GM18526 (cell line): ENCODE measurements around the gene TUNAR.

Experiments
- POLR2A ChIP-seq: IDR thresholded peaks from 3 replicates; pipeline ENCODE4 v1.6.1; 2011; ENCODE audit not compliant: insufficient read length; ENCODE audit errors: extremely low read depth

Gene TUNAR

GRCh38 chr14:95931384-95931783, 54.8 kb downstream of the TUNAR start:
- no peak for TF ChIP-seq POLR2A

DNA sequence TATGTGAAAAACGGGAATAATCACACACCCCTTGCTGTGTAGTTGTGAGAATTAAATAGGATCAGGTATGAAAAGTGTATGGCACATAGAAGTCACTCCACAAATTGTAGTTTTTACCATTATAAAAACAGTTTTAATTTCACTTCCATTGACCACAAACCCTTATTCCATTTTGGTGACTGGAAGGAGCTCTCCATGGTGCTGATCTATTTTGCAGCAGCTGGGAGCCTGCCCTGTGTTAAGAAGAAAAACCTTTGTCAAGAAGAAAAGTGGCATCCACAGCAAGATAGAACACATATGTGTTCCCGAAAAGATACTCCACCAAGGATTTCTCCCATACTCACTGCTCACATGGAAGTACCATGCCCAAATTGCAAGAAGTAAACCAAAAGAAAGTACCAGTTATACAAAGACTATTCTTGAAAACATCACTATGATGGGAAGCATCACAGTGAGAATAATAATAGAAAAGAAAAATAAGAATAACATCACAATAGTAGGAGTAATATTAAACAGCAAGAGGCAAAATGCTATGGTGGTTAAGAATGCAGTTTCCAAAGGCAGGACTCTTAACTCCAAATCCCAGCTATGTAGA, 58.7 kb downstream of the TUNAR start:
- no peak for TF ChIP-seq POLR2A

- TF ChIP-seq POLR2A: no peak
Observed at GRCh38 chr14:95936041-95936440, 59.4 kb downstream of the TUNAR start.

DNA sequence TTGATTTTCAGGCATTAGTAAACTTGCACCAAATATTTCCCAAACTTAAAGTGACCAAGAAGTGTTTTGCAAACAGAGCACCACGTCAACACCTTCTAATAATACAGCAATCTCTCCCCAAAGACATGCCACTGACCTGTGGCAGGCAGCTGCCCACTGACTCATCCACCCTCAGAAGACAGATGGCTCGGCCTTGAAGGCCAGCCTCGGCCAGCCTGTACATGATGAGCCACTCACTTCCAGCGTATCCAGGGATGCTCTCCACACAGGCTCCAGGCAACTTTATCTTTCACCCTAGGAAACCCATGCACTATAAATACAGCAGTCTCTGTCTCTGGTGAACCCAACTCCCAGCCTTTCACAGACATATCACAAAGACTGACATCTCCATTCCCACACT, 62.7 kb downstream of the TUNAR start:
- TF ChIP-seq POLR2A: no peak

DNA sequence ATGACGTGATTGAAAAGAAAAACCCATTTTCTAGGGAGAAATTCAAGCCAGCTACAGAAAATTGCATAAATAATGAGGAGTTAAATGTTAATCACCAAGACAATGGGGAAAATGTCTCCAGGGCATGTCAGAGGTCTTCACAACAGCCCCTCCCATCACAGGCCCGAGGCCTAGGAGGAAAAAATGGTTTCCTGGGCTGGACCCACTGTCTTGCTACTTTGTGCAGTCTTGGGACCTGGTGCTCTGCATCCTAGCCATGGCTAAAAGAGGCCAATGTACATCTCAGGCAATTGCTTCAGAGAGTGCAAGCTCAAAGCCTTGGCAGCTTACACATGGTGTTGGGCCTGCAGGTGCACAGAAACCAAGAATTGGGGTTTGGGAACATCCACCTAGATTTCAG, 65.3 kb downstream of the TUNAR start:
- TF ChIP-seq POLR2A: no peak

DNA sequence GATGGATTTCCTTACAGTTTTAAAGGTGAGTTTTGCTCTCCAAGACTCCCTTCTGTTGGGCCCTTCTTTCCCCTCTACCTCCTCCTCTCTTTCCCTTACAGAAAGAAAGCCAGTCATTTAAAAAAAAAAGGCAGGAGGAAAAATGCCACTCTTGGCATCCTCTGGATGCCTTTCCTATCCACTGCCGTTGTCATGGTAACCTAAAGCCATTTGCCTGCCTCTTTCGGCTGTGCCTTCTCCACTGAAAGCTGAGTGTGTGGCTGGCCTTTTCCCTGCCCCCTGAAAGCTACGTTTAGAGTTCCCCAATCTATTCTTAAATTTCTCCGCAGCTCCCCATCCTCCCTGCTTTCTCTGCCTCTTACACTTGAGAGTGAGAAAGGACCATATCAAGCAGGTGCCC, 67.1 kb downstream of the TUNAR start:
- no peak for TF ChIP-seq POLR2A

DNA sequence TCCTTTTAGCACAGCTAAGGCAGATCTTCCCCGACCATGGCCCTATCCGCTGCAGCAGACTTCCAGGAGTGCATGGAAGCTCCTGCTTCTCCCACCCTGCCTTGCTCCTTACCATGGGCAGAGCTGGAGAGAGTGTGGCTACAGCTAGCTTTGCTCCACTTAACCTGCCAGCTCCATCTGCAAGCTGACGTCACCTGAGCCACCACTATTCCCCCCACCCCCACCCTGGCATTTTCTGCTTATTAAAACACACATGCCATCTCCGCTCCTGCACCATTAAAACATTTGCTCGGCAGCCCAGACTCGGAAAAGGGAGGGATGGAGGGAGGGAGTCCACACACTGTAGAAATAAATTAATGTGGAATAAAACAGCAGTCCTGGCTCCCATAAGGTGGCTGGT, 67.8 kb downstream of the TUNAR start:
- TF ChIP-seq POLR2A: no peak

GRCh38 chr14:95946867-95947266, 70.2 kb downstream of the TUNAR start:
- no peak for TF ChIP-seq POLR2A

DNA sequence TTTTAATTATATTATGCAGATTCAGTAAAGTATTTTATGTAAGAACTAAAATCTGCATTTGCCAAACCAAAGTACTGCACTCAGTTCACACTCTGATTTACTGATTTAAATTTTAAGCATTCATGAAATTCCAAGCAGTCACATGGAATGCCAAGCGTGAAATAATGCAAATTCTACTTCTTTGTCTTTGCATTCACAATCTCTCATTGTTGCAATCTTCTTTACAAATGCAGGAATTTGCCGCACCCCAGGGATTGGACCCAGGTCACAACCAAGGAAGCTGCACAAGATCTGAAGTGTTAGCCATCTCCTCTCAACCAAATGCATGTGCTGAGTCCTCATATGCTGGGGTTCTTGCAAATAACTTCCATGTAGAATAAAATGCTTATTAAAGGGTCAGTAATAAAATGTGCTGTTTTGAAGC, 71.9 kb downstream of the TUNAR start:
- no peak for TF ChIP-seq POLR2A

GRCh38 chr14:95951359-95951758, 74.7 kb downstream of the TUNAR start:
- no peak for TF ChIP-seq POLR2A

DNA sequence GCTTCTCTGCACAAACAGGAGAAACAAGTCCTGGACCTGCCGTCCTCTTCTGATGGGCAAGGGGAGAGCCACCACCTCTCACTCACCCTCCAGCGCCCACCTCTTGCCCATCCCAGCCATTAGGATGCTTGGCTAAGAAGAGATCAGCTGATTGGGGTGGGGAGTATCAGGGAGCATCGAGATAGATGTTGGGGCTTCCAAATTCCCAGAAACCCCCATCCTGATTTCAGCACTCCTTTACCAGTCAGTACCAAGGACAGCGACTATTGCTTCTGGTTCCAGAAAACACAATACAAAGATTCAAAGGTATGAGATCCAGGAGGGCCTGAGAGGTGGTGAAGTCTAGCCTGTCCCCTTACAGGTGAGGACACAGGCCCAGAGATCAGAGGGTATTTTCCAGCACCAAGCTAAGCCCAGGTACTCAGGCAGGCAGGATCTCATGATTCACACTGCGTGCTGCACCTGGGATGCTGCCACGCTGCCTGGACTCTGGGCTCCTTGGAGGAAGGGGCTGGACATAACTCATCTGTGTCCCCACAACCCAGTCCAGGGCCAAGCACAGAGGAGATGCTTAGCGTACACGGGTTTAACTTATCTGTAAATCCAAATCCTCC, 76.6 kb downstream of the TUNAR start:
- no peak for TF ChIP-seq POLR2A

- no peak for TF ChIP-seq POLR2A
Observed at GRCh38 chr14:95956601-95957460, 80.2 kb downstream of the TUNAR start.

GRCh38 chr14:95958105-95958504, 81.5 kb downstream of the TUNAR start:
- no peak for TF ChIP-seq POLR2A

DNA sequence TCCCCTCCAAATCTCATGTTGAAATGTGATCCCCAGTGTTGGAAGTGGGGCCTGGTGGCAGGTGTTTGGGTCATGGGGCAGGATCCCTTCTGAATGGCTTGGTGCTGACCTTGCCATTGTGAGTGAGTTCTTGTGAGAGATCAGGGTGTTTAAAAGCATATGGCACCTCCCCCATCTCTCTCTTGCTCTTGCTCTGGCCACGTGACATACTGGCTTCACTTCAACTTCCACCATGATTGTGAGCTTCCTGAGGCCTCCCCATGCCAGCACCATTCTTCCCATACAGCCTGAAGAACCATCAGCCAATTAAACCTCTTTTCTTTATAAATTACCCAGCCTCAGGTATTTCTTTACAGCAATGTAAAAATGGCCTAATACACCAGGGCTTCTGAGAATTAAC, 82.7 kb downstream of the TUNAR start:
- no peak for TF ChIP-seq POLR2A

DNA sequence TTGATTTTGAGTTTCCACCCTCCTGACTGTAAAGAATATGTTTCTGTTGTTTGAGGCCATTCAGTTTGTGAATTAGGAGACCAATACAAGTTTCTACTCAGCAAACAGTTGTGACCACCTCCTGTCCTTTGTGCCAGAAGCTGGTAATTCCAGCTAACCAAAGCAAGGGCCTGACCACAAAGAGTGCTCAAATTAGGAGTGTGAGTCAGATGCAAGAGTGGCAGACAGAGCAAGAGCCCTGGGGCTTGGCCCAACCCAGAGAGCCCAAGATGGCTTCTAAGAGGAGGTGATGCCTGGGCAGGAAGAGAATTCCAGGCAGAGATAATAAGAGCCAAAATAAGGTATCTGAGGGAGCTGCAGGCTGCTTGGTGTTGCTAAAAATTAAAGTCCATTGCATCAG, 84.8 kb downstream of the TUNAR start:
- no peak for TF ChIP-seq POLR2A

DNA sequence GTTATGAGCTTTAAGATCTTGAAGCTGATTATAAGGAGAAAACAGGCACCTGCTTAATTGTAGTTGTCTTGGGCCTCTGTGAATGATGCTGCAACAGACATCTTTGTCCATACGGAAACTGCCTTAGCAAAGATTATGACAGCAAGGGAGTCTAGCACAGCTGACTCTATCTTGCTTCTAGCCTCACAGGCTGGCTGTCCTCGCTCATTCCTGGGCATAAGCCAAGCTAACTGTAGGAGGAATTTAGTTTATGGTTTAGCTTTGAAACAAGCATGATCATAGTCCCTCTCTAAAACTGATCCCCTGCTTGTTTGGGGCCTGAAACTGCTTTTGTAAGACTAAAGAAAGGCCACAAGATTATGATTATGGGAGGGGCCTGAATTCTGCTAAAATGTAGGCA, 88.3 kb downstream of the TUNAR start:
- no peak for TF ChIP-seq POLR2A
